HG02852 (cell line): ENCODE results near the gene GLP1R.

Experiments
- ATAC-seq: cut with Tn5 transposase; IDR thresholded peaks from one replicate; pipeline ENCODE4 v1.9.1; 2021; ENCODE audit warnings: mild to moderate bottlenecking, moderate library complexity; ENCODE audit not compliant: unreplicated experiment

The GLP1R gene

GRCh38 chr6:39043776-39044175 lies 4.8 kb upstream of the GLP1R start:
- ATAC-seq: no peak

GRCh38 chr6:39044181-39044580 lies 4.4 kb upstream of the GLP1R start:
- ATAC-seq: no peak

- no peak for ATAC-seq
These were observed 900 bp upstream of the GLP1R start for GRCh38 chr6:39047434-39048327.

GRCh38 chr6:39049575-39050283 lies 1.1 kb downstream of the GLP1R start:
- ATAC-seq: no peak

GRCh38 chr6:39050453-39051112 lies 2.0 kb downstream of the GLP1R start:
- ATAC-seq: no peak

GRCh38 chr6:39051399-39052122 lies 3.0 kb downstream of the GLP1R start:
- no peak for ATAC-seq

- no peak for ATAC-seq
These were observed 4.5 kb downstream of the GLP1R start for GRCh38 chr6:39053016-39053624.

GRCh38 chr6:39053854-39054576 lies 5.4 kb downstream of the GLP1R start:
- no peak for ATAC-seq

GRCh38 chr6:39054577-39055142 lies 6.1 kb downstream of the GLP1R start:
- ATAC-seq: no peak

GRCh38 chr6:39055661-39056060 lies 7.1 kb downstream of the GLP1R start:
- no peak for ATAC-seq

GRCh38 chr6:39056191-39056590 lies 7.6 kb downstream of the GLP1R start:
- ATAC-seq: no peak

- ATAC-seq: no peak
These were observed 8.1 kb downstream of the GLP1R start for GRCh38 chr6:39056681-39057080.

GRCh38 chr6:39057251-39058155 lies 8.9 kb downstream of the GLP1R start:
- no peak for ATAC-seq

GRCh38 chr6:39058471-39059147 lies 10.0 kb downstream of the GLP1R start:
- ATAC-seq: no peak

- ATAC-seq: no peak
These were observed 11.1 kb downstream of the GLP1R start for GRCh38 chr6:39059496-39060310.

GRCh38 chr6:39060467-39061160 lies 12.0 kb downstream of the GLP1R start:
- no peak for ATAC-seq

GRCh38 chr6:39061182-39061581 lies 12.6 kb downstream of the GLP1R start:
- ATAC-seq: no peak
